ENCODE data around the gene TRPM4. TPM values are rescaled to one million over a fixed set of nuclear protein-coding genes. Genes with fewer than 3 reads are reported as not detected.

The TRPM4 gene
- total and polyA plus RNA-seq, 2 experiments from 2014 or later: 16.5 to 25.7 TPM

DNA sequence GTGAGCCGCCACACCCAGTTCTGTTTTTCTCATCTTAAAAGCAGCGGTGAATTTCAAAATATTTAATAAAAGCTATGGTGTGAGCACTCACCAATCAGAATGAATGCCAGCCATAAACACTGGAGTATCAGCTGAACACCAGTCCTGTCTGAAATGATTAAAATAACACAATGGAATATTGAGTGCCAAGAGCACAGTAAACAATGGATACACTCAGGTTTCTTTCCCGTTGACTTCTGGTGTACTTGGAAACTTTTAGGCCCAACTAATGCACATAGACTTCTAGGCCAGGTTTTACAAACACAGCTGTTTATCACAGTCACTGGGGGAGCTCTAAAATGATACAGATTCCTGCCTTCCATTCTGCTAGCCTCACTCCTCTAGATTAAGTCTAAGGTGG, 99.1 kb downstream of the TRPM4 start:
- no peak overlapping the region for H3K4me3 ChIP-seq
- H3K4me3 Mint-ChIP-seq: no peak overlapping the region
- no peak overlapping the region for H3K27ac ChIP-seq (ENCODE audit: low read depth)
- TF ChIP-seq, protein P1, sequence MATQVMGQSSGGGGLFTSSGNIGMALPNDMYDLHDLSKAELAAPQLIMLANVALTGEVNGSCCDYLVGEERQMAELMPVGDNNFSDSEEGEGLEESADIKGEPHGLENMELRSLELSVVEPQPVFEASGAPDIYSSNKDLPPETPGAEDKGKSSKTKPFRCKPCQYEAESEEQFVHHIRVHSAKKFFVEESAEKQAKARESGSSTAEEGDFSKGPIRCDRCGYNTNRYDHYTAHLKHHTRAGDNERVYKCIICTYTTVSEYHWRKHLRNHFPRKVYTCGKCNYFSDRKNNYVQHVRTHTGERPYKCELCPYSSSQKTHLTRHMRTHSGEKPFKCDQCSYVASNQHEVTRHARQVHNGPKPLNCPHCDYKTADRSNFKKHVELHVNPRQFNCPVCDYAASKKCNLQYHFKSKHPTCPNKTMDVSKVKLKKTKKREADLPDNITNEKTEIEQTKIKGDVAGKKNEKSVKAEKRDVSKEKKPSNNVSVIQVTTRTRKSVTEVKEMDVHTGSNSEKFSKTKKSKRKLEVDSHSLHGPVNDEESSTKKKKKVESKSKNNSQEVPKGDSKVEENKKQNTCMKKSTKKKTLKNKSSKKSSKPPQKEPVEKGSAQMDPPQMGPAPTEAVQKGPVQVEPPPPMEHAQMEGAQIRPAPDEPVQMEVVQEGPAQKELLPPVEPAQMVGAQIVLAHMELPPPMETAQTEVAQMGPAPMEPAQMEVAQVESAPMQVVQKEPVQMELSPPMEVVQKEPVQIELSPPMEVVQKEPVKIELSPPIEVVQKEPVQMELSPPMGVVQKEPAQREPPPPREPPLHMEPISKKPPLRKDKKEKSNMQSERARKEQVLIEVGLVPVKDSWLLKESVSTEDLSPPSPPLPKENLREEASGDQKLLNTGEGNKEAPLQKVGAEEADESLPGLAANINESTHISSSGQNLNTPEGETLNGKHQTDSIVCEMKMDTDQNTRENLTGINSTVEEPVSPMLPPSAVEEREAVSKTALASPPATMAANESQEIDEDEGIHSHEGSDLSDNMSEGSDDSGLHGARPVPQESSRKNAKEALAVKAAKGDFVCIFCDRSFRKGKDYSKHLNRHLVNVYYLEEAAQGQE (IDR thresholded peaks at IDR 0.05; ENCODE audit: unreplicated experiment): no peak
- no peak for TF ChIP-seq CREB1 (CRISPR knock-in tag; IDR thresholded peaks at IDR 0.05; ENCODE audit: low read depth)
- TF ChIP-seq NANOG (IDR thresholded peaks at IDR 0.05; ENCODE audit: borderline replicate concordance): no peak
- TF ChIP-seq, protein P2, sequence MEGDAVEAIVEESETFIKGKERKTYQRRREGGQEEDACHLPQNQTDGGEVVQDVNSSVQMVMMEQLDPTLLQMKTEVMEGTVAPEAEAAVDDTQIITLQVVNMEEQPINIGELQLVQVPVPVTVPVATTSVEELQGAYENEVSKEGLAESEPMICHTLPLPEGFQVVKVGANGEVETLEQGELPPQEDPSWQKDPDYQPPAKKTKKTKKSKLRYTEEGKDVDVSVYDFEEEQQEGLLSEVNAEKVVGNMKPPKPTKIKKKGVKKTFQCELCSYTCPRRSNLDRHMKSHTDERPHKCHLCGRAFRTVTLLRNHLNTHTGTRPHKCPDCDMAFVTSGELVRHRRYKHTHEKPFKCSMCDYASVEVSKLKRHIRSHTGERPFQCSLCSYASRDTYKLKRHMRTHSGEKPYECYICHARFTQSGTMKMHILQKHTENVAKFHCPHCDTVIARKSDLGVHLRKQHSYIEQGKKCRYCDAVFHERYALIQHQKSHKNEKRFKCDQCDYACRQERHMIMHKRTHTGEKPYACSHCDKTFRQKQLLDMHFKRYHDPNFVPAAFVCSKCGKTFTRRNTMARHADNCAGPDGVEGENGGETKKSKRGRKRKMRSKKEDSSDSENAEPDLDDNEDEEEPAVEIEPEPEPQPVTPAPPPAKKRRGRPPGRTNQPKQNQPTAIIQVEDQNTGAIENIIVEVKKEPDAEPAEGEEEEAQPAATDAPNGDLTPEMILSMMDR (conservative IDR thresholded peaks at IDR 0.05; ENCODE audit: low read depth in 2 of 2): no peak
- TF ChIP-seq EZH2 (IDR thresholded peaks at IDR 0.05; ENCODE audit: low read depth, unreplicated experiment): no peak
- no peak for TF ChIP-seq POLR2AphosphoS5 (IDR thresholded peaks at IDR 0.05; ENCODE audit: low read depth)
- H3K4me1 ChIP-seq (ENCODE audit: insufficient read depth): no peaks in the 10 kb centered on the region
- no peaks in the 10 kb centered on the region for H3K27me3 ChIP-seq (ENCODE audit: insufficient read depth)
- peaks cover 3% of the 10 kb centered on the region for H3K27me3 Mint-ChIP-seq (ENCODE audit: insufficient read depth, low read depth, poor library complexity)
- H3F3A ChIP-seq (replicated peaks; ENCODE audit: low read depth): no peaks in the 10 kb centered on the region
- no peak overlapping the region for H3K27ac Mint-ChIP-seq
- H3K79me2 ChIP-seq (replicated peaks; ENCODE audit: insufficient read depth): no peaks in the 10 kb centered on the region
- ATAC-seq (no peak), DNase-seq (ENCODE audit: low spot score) (no peak)
- H2AFZ ChIP-seq: no peak overlapping the region
- H3K9me2 ChIP-seq (ENCODE audit: insufficient read depth): peaks cover 10% of the 10 kb centered on the region; the same call in 1 of the 2 replicates
- no peaks in the 10 kb centered on the region; the same call in 2 of the 3 replicates for H3K36me3 Mint-ChIP-seq (ENCODE audit: low read depth)
- H3K4me1 Mint-ChIP-seq: no peaks in the 10 kb centered on the region
- no peaks in the 10 kb centered on the region for H4K20me1 ChIP-seq (replicated peaks; ENCODE audit: insufficient read depth)
- H3K4me2 ChIP-seq: no peak overlapping the region
- peaks cover 21% of the 10 kb centered on the region for H3K9me3 Mint-ChIP-seq
- H3K36me3 ChIP-seq (ENCODE audit: insufficient read depth): no peaks in the 10 kb centered on the region

Other genes starting within 250 kb of the TRPM4 start
- gene DHDH, start 224.1 kb upstream of the TRPM4 start, total RNA-seq (2014; rRNA removed; shearing (Covaris generic)): 0.69 and 0.78 TPM in 2 replicates
- 4.7 and 8.4 TPM in 2 replicates for gene DHDH, start 224.1 kb upstream of the TRPM4 start, polyA plus RNA-seq (2016; fragmentation: Nextera tagmentation; extraction: Ambion mirVana)
- gene BAX, start 202.9 kb upstream of the TRPM4 start, total RNA-seq (2014; rRNA removed; shearing (Covaris generic)): 184 and 261 TPM in 2 replicates
- 168 and 179 TPM in 2 replicates for gene BAX, start 202.9 kb upstream of the TRPM4 start, polyA plus RNA-seq (2016; fragmentation: Nextera tagmentation; extraction: Ambion mirVana)
- 1,625 and 2,064 TPM in 2 replicates for gene FTL, start 192.5 kb upstream of the TRPM4 start, total RNA-seq (2014; rRNA removed; shearing (Covaris generic))
- 5,278 and 5,436 TPM in 2 replicates for gene FTL, start 192.5 kb upstream of the TRPM4 start, polyA plus RNA-seq (2016; fragmentation: Nextera tagmentation; extraction: Ambion mirVana)
- gene GYS1, start 164.5 kb upstream of the TRPM4 start, total RNA-seq (2014; rRNA removed; shearing (Covaris generic)): 23.1 and 28.9 TPM in 2 replicates
- 15.9 and 19.9 TPM in 2 replicates for gene GYS1, start 164.5 kb upstream of the TRPM4 start, polyA plus RNA-seq (2016; fragmentation: Nextera tagmentation; extraction: Ambion mirVana)
- gene RUVBL2, start 163.9 kb upstream of the TRPM4 start, total RNA-seq (2014; rRNA removed; shearing (Covaris generic)): 222 and 252 TPM in 2 replicates
- 194 and 196 TPM in 2 replicates for gene RUVBL2, start 163.9 kb upstream of the TRPM4 start, polyA plus RNA-seq (2016; fragmentation: Nextera tagmentation; extraction: Ambion mirVana)
- 1.9 TPM in 1 of 2 replicates, not detected in the other for gene LHB, start 140.7 kb upstream of the TRPM4 start, total RNA-seq (2014; rRNA removed; shearing (Covaris generic))
- gene LHB, start 140.7 kb upstream of the TRPM4 start, polyA plus RNA-seq (2016; fragmentation: Nextera tagmentation; extraction: Ambion mirVana): 0.76 TPM in 1 of 2 replicates, not detected in the other
- gene CGB3, start 133.5 kb upstream of the TRPM4 start, total RNA-seq (2014; rRNA removed; shearing (Covaris generic)): not detected in 2 replicates
- not detected in 2 replicates for gene CGB3, start 133.5 kb upstream of the TRPM4 start, polyA plus RNA-seq (2016; fragmentation: Nextera tagmentation; extraction: Ambion mirVana)
- not detected in 2 replicates for gene CGB2, start 125.9 kb upstream of the TRPM4 start, total RNA-seq (2014; rRNA removed; shearing (Covaris generic))
- gene CGB2, start 125.9 kb upstream of the TRPM4 start, polyA plus RNA-seq (2016; fragmentation: Nextera tagmentation; extraction: Ambion mirVana): 0.57 TPM in 1 of 2 replicates, not detected in the other
- gene CGB1, start 120.9 kb upstream of the TRPM4 start, total RNA-seq (2014; rRNA removed; shearing (Covaris generic)): 0.52 TPM in 1 of 2 replicates, not detected in the other
- not detected in 2 replicates for gene CGB1, start 120.9 kb upstream of the TRPM4 start, polyA plus RNA-seq (2016; fragmentation: Nextera tagmentation; extraction: Ambion mirVana)
- not detected in 2 replicates for gene CGB5, start 113.9 kb upstream of the TRPM4 start, total RNA-seq (2014; rRNA removed; shearing (Covaris generic))
- gene CGB5, start 113.9 kb upstream of the TRPM4 start, polyA plus RNA-seq (2016; fragmentation: Nextera tagmentation; extraction: Ambion mirVana): not detected in 2 replicates
- not detected in 2 replicates for gene CGB8, start 108.7 kb upstream of the TRPM4 start, total RNA-seq (2014; rRNA removed; shearing (Covaris generic))
- gene CGB8, start 108.7 kb upstream of the TRPM4 start, polyA plus RNA-seq (2016; fragmentation: Nextera tagmentation; extraction: Ambion mirVana): not detected in 2 replicates
- 0.97 and 1.0 TPM in 2 replicates for gene CGB7, start 100.0 kb upstream of the TRPM4 start, total RNA-seq (2014; rRNA removed; shearing (Covaris generic))
- 0.32 and 0.66 TPM in 2 replicates for gene CGB7, start 100.0 kb upstream of the TRPM4 start, polyA plus RNA-seq (2016; fragmentation: Nextera tagmentation; extraction: Ambion mirVana)
- gene NTF4, start 93.0 kb upstream of the TRPM4 start, total RNA-seq (2014; rRNA removed; shearing (Covaris generic)): 0.39 and 0.94 TPM in 2 replicates
- 2.7 TPM in 2 replicates for gene NTF4, start 93.0 kb upstream of the TRPM4 start, polyA plus RNA-seq (2016; fragmentation: Nextera tagmentation; extraction: Ambion mirVana)
- gene KCNA7, start 85.1 kb upstream of the TRPM4 start, total RNA-seq (2014; rRNA removed; shearing (Covaris generic)): not detected in 2 replicates
- gene KCNA7, start 85.1 kb upstream of the TRPM4 start, polyA plus RNA-seq (2016; fragmentation: Nextera tagmentation; extraction: Ambion mirVana): 0.08 and 0.14 TPM in 2 replicates
- gene SNRNP70, start 72.3 kb upstream of the TRPM4 start, total RNA-seq (2014; rRNA removed; shearing (Covaris generic)): 349 and 361 TPM in 2 replicates
- gene SNRNP70, start 72.3 kb upstream of the TRPM4 start, polyA plus RNA-seq (2016; fragmentation: Nextera tagmentation; extraction: Ambion mirVana): 229 and 243 TPM in 2 replicates
- gene LIN7B, start 43.4 kb upstream of the TRPM4 start, total RNA-seq (2014; rRNA removed; shearing (Covaris generic)): 1.2 and 7.8 TPM in 2 replicates
- gene LIN7B, start 43.4 kb upstream of the TRPM4 start, polyA plus RNA-seq (2016; fragmentation: Nextera tagmentation; extraction: Ambion mirVana): 8.6 and 10.5 TPM in 2 replicates
- 2.6 and 8.1 TPM in 2 replicates for gene C19orf73, start 38.6 kb upstream of the TRPM4 start, total RNA-seq (2014; rRNA removed; shearing (Covaris generic))
- 8.0 and 9.1 TPM in 2 replicates for gene C19orf73, start 38.6 kb upstream of the TRPM4 start, polyA plus RNA-seq (2016; fragmentation: Nextera tagmentation; extraction: Ambion mirVana)
- gene PPFIA3, start 38.2 kb upstream of the TRPM4 start, total RNA-seq (2014; rRNA removed; shearing (Covaris generic)): 22.6 and 29.7 TPM in 2 replicates
- gene PPFIA3, start 38.2 kb upstream of the TRPM4 start, polyA plus RNA-seq (2016; fragmentation: Nextera tagmentation; extraction: Ambion mirVana): 21.3 and 25.4 TPM in 2 replicates
- gene HRC, start 2.4 kb upstream of the TRPM4 start, total RNA-seq (2014; rRNA removed; shearing (Covaris generic)): 1.4 and 1.9 TPM in 2 replicates
- gene HRC, start 2.4 kb upstream of the TRPM4 start, polyA plus RNA-seq (2016; fragmentation: Nextera tagmentation; extraction: Ambion mirVana): 2.0 and 2.5 TPM in 2 replicates
- 0.31 and 1.6 TPM in 2 replicates for gene SLC6A16, start 167.4 kb downstream of the TRPM4 start, total RNA-seq (2014; rRNA removed; shearing (Covaris generic))
- 1.4 and 1.8 TPM in 2 replicates for gene SLC6A16, start 167.4 kb downstream of the TRPM4 start, polyA plus RNA-seq (2016; fragmentation: Nextera tagmentation; extraction: Ambion mirVana)
- gene CD37, start 177.6 kb downstream of the TRPM4 start, total RNA-seq (2014; rRNA removed; shearing (Covaris generic)): not detected in 2 replicates
- gene CD37, start 177.6 kb downstream of the TRPM4 start, polyA plus RNA-seq (2016; fragmentation: Nextera tagmentation; extraction: Ambion mirVana): 106 and 114 TPM in 2 replicates
- gene TEAD2, start 204.6 kb downstream of the TRPM4 start, total RNA-seq (2014; rRNA removed; shearing (Covaris generic)): 74.4 and 82.5 TPM in 2 replicates
- 30.3 and 34.3 TPM in 2 replicates for gene TEAD2, start 204.6 kb downstream of the TRPM4 start, polyA plus RNA-seq (2016; fragmentation: Nextera tagmentation; extraction: Ambion mirVana)
- 0.76 TPM in 1 of 2 replicates, not detected in the other for gene DKKL1, start 206.1 kb downstream of the TRPM4 start, total RNA-seq (2014; rRNA removed; shearing (Covaris generic))
- gene DKKL1, start 206.1 kb downstream of the TRPM4 start, polyA plus RNA-seq (2016; fragmentation: Nextera tagmentation; extraction: Ambion mirVana): 2.9 and 3.6 TPM in 2 replicates
- not detected in 2 replicates for gene KASH5, start 230.5 kb downstream of the TRPM4 start, total RNA-seq (2014; rRNA removed; shearing (Covaris generic))
- 0.44 TPM in 1 of 2 replicates, not detected in the other for gene KASH5, start 230.5 kb downstream of the TRPM4 start, polyA plus RNA-seq (2016; fragmentation: Nextera tagmentation; extraction: Ambion mirVana)